ENCODE measurements around the gene TSPAN4. TPM values are rescaled to one million over a fixed set of nuclear protein-coding genes. Genes with fewer than 3 reads are reported as not detected.
A peak's percentile ranks its signal among the peaks of the same experiment; 100 is the strongest.

TSPAN4 gene
- total and polyA plus RNA-seq, 2 of the 13 experiments (the other 11 are each of a cell fraction or from before 2014, with no cell fraction given), result 31.7 to 68.3 TPM

DNA sequence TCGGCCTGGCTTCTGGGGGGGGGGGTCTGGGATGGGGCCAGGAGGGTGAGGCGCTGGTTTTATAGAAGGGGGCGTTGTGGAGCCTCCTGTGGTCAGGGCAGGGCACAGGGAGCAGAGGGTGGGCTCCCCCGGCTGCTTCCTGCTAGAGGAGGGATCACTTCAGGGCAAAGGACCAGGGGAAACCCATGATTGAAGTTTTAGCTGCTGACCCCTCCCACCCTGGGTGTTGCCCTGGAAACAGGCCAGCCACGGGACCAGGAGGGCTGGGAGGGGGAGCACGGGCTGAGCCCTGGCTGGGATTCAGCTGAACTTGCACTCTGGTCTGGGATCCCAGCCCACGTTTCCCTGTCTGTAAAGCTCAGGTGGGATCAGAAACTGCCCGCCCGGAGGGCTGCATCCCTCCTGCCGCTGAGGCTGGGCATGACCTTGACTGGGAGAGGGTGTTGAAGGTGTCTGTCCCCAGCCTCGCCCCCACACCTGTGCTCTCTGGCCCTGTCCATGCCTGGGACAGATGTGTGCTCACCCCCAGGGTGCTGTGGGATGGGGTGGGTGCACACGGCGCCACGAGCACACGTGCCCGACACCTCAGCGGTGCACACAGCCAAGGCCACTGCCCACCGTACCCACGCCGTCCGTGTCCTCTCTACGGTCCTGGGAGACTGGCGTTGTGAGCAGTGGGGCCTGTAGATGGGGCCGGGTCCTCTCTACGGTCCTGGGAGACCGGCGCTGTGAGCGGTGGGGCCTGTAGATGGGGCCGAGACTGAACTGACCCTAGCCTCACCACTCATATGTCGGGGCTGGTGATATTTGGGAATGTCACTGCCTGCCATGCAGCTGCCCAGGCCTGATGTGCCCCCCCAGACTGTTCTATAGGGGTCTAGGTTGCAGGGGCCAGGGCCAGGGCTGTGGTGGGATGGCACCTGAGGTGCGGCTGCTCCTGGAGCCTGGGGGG is 2.3 kb downstream of the TSPAN4 start (continued):
- TF ChIP-seq ZNF609 (CRISPR knock-in tag; IDR thresholded peaks at IDR 0.05; ENCODE audit: borderline replicate concordance) (0 out of 2 replicates have a peak, but pooled peaks have one; percentile 30), HDAC2 (CRISPR knock-in tag; IDR thresholded peaks at IDR 0.05) (peak; percentile 57; the same call in 1 of the 2 replicates), HHEX (CRISPR knock-in tag; IDR thresholded peaks at IDR 0.05) (no peak), ZNF441 (CRISPR knock-in tag; IDR thresholded peaks at IDR 0.05; ENCODE audit: borderline replicate concordance) (no peak), POLR2AphosphoS5 (IDR thresholded peaks at IDR 0.05; ENCODE audit: low read depth, low read length) (no peak), ZBTB4 (CRISPR knock-in tag; IDR thresholded peaks at IDR 0.05; ENCODE audit: borderline replicate concordance) (no peak), ZIK1 (CRISPR knock-in tag; IDR thresholded peaks at IDR 0.05; ENCODE audit: borderline replicate concordance, low read depth) (no peak), ZNF207 (IDR thresholded peaks at IDR 0.05; ENCODE audit: borderline replicate concordance) (no peak), TBP (CRISPR knock-in tag; IDR thresholded peaks at IDR 0.05) (no peak), PRDM4 (CRISPR knock-in tag; IDR thresholded peaks at IDR 0.05; ENCODE audit: borderline replicate concordance) (no peak), RXRA (CRISPR knock-in tag; IDR thresholded peaks at IDR 0.05) (peak; percentile 66), SMAD1 (CRISPR knock-in tag; IDR thresholded peaks at IDR 0.05; ENCODE audit: borderline replicate concordance, low read depth) (no peak)
- TF ChIP-seq, protein P1, sequence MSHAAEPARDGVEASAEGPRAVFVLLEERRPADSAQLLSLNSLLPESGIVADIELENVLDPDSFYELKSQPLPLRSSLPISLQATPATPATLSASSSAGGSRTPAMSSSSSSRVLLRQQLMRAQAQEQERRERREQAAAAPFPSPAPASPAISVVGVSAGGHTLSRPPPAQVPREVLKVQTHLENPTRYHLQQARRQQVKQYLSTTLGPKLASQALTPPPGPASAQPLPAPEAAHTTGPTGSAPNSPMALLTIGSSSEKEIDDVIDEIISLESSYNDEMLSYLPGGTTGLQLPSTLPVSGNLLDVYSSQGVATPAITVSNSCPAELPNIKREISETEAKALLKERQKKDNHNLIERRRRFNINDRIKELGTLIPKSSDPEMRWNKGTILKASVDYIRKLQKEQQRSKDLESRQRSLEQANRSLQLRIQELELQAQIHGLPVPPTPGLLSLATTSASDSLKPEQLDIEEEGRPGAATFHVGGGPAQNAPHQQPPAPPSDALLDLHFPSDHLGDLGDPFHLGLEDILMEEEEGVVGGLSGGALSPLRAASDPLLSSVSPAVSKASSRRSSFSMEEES (CRISPR knock-in tag; IDR thresholded peaks at IDR 0.05), result peak; percentile 90
